HG03175 (cell line): ENCODE results near the gene GNG13.
"Not testable (repeated sequence)": the region's sequence is repeated elsewhere in the genome, so short reads cannot be mapped to it uniquely, and the experiment has no call there.

Source experiments
- ATAC-seq: cut with Tn5 transposase; IDR thresholded peaks from one replicate; pipeline ENCODE4 v1.9.1; 2021; ENCODE audit warnings: mild to moderate bottlenecking, moderate library complexity; ENCODE audit not compliant: unreplicated experiment

The GNG13 gene

DNA sequence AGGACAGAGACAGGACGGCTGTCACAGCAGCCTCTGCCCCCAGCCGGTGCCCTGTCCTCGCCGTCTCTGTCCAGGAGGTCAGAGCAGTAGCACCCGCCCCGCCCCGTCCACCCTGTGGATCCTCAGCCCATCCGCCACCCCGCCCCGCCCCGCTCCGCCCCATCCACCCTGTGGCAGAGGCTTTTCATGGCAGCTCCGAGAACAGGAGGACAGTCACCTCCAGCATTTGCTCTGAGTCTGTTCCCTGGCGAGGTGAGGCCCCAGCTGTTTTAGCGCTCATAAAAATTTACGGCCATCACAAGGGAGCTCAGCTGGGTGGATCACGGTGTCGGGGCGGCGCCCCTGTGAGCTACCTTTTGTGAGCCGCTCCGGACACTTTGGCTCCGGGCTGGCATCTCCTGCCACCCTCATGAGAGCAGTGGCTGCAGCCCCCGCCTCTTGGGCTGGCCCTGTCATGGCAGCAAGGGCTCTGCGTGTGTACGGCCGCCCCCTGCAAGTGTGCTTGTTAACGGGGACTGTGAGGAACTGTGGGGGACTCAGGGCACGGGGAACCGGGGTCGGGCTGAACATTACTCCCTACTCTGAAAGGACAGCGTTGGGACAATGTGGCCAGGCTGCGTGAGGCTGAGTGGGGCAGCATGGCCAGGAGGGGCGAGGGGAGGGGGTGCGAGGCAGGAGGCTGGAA is 32.3 kb upstream of the GNG13 start:
- no peak for ATAC-seq

DNA sequence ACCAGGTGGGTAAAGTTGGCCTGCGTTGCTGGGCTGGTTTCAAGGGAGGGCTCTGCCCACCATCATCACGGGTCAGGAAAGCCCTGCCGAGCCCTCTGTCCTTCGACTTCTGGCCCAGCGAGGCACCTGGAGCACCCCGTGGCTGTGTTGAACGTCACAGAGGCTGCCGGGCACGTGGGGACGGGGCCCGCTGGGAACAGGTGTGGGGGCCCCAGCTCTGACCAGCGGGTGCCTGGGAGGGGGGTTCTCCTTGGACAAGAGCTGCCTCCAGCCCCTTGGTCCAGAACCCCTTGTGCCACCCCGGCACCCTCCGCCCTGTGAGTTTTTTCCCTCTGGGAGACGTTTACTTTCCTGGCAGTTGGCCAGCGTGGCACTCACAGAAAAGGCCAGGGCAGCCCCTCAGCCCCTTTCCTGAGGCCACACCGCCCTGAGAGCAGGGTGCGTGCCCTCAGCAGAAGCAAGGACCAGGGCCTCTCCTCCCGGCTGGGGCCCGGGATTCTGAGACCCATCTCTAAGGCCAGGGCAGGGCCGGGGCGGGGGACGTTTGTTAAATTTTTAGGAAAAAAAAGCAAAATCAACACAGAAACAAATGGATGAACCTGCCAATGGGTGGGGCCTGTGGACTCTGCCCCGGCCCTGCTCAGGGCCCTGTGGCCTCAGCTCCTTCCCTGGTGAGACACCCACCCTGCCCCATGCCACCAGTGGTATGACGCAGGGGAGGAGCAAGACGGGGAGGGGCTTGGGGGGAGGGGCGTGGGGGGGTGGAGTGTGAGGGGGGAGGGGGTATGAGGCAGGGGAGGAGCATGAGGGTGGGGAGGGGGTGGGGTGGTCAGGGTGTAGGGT is 31.3 kb upstream of the GNG13 start:
- no peak for ATAC-seq

DNA sequence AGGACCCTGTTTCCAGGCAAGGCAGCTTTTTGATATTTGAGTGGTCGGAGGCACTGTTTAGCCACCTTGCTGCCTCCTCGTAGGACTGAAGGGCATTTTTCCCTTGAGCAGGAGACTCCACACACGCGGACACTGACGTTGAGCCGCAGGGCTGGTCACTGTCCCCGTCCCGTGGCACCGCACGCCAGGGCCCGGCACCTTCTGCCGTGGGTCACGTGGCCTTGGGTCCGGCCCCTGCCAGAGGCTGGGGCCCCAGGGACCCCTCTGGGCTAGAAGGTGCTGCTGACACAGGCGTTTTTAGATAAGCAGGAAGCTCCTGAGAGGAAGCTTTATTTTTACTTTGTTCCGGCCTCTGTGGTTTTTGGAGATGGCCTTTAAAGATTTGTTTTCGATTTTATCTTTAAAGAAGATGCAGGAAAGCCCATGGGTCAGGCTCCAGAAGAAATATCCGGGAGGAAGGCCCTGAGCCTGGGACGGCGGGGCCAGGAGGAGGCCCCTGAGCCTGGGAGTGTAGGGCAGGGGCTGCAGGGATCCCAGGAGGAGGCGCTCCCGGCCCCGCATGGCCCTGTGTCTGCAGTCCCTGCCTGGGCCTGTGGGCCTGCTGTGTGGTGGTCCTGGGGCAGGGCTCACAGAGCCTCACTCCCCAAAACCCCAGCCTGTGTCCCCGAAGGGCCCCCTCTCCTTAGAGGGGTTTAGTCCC is 30.5 kb upstream of the GNG13 start:
- ATAC-seq: no peak

DNA sequence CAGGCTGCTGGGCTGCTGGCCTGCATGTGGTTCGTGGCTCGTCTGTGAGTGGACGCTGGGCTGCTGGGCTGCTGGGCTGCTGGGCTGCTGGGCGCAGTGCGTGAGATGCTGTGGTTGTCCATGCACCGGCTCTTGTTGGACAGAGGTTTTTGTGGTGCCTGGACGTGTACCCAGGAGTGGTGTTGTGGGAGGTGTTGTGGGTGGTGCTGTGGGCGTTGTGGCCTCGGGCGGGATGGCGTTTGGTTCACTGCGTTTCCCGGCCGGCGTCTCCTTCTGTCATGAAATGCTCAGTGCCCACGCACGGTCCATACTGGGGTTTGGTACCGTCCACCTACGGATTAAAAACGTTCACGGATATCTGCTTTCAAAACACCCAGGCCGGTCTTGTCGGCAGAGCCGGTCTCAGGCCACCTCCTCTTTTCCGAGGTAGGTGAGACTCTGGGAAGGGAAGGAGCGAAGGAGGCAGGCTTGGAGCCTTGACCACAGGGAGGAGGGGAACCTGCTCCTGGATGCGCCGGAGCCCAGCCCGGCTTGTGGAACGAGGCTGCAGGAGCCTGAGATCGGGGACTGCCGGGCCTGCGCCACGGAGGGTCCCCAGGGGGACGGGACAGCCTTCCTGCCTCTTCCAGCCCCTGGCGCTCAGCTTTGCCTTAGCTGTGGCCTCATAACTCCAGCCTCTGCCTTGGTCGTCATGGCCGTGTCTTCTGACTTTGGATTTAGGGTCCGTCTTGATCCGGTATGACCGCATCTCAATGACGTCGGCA is 29.8 kb upstream of the GNG13 start:
- ATAC-seq: no peak

DNA sequence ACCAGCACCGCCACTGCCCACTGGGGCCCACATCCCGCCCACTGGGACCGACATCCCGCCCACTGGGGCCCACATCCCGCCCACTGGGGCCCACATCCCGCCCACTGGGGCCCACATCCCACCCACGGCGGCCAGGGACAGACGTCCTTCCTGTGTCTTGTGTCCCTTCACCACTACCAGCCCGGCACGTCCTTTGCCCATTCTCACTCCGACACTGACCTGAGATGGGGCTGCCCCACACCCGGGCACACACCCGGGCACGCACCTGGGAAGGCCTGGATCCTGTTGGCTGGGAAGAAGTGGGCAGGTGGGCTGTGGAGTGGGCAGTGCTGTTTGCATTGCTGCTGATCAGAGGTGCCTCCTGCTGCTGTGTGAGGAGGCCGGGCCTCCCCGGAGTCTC is 28.4 kb upstream of the GNG13 start:
- ATAC-seq: no peak

DNA sequence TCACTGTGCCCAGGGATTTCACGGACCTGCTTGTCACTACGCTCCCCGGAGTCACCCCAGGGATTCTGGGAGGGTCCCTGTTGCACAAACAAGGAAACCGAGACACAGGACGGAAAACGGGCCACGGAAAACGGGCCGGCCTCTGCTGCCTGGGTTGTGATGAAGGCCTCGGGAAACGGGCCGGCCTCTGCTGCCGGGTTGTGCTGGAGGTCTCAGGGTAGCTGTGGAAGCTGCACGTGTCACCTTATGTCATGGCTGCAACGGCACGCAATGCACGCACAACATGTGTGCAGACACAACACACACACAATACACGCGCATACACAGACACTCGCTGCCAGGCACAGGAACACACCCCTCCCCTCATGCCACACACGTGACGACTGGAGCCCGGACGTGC is 27.0 kb upstream of the GNG13 start:
- ATAC-seq: no peak

DNA sequence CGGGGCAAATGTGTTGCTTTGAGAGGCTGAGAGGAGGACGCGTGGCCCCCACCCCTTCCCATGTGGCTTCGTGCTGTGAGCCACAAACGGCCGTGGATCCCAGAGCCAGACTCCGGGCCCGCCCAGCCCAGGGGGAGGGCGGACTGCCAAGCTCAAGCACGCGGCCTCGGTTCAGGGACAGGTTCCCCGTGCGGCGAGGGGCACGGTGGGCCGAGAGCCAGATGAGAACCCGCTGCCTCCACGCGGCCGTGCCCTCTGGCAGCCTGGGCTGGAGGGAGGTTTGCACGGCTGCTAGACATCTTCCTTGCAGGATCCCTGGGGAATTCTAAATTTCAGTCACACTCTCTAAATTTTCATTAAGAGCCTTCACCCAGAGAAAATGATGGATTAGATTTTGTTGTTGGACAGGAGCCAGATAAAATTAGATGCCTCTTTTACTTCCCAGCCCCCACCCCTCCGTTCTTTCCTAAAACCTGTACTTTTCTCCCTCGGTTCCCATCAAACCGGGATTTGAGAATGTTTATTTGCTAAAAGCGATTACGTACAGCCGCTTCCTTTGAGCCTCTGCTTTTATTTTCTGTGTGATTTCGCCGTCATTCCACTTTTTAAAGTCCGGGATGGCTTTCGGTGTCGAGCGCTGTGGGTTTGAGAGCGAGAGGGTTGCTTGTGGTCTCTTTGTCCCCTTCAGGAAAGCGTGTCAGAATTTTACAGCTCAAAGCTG is 25.0 kb upstream of the GNG13 start:
- no peak for ATAC-seq

DNA sequence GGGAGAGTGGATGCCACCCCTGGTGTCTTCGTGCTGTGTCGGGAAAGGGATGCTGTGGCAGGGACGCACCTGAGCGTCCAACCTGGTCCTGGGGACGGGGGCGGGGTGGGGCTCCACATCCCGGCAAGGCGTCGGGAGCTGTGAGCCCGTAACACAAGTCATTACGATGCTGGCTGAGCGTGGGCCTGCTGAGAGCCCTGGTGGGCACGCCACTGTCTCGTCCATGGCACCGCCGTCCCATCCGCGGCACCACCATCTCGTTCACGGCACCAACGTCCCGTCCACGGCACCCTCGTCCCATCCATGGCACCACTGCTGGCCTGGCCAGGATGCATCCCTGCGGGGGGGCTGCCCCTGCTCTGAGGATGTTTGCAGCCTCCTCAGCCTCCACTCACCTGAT is 24.1 kb upstream of the GNG13 start:
- ATAC-seq: no peak

DNA sequence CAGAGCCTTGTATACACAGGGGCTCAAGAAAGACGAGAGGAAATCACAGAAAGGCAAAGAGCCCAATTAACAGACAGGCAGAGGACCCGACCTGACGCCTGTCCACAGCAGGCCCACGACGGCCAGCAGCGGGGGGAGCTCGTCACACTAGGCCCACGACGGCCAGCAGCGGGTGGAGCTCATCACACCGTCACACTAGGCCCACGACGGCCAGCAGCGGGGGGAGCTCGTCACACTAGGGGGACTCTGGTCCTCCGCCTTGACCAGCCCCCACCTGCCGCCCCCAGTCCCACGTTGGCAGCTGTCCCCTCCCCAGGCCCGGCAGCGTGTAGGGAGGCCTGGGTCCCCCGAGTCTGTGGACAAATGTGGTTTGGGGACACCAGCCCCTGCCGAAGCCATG is 23.7 kb upstream of the GNG13 start:
- ATAC-seq: no peak

DNA sequence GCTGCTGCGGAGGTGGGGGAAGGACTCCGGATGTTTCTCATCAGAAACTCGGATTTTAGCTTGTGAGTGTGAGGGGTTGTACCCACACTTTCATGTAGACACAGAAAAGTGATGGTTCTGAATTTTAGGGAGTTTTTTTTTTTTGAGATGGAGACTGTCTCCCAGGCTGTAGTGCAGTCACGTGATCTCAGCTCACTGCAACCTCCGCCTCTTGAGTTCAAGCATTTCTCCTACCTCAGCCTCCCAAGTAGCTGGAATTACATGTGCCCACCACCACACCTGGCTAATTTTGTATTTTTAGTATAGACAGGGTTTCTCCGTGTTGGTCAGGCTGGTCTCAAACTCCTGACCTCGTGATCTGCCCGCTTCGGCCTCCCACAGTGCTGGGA is 22.4 kb upstream of the GNG13 start:
- ATAC-seq: no peak

DNA sequence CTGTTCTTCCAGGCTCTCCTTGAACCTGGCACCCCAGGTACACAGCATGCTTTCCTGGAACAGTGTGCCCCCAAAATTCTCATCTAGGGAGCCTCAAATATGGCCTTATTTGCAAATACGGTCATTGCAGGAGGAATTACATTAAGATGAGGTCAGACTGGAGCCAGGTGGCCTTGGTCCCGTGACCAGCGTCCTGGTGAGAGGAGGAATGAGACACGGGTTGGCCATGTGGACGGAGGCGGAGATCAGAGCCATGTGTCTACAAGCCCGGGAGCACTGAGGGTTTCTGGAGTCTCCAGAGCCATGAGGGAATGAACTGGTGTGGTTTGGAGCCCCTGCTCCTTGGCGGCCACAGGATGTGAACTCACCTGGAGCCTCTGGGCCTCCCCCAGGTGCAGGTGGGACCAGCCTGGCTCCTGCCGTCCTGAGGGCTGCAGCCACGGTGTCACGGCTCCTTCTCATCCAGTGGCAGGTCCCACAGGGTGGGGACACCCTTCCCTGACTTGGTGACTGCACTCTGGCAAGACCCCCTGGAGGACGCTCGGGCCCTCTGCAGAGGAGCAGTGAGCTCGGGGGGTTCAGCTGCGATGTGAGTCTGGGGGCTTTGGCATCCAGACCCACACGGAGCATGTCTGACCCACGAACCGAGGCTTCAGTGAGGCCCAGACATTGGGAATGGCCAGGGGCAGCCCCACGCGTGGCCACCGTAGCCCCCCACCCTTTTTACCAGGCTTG is 21.8 kb upstream of the GNG13 start:
- ATAC-seq: no peak

DNA sequence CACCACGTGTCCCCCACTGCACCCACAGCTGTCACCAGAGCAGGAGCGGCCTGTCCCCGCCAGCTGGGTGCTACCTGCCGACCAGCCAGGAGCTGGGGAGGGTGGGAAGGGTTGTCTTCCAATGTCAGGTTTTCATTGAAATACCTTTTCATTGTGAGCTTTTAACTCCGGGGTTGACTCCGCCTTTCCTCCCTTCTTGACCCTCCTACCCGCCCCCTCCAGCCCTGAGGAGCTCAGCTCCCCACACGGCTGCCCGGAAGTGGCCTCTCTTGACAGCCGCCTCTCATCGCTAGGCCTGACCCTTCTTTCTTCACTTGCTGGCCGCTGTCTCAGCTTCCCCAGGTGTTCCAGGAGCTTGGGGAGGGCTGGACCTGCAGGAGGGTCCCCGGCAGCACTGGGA is 21.2 kb upstream of the GNG13 start:
- no peak for ATAC-seq

DNA sequence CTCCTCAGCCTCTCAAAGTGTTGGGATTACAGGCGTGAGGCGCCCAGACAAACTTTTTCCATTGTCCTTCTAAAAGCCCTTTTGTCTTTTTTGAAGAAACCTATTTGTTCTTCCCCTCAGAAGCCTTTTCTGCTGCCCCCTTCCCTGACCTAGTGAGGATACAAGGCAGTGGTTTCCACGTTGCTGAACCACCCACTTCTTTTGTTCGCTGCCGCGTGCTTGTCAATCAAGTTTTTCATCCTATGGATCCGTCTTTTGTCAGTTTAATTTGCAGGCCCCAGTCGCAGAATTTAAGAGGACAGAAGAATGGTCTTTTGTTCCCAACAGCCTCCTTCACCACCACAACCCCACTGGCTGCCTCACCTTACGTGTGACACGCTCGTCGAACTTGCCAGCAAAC is 20.2 kb upstream of the GNG13 start:
- no peak for ATAC-seq

DNA sequence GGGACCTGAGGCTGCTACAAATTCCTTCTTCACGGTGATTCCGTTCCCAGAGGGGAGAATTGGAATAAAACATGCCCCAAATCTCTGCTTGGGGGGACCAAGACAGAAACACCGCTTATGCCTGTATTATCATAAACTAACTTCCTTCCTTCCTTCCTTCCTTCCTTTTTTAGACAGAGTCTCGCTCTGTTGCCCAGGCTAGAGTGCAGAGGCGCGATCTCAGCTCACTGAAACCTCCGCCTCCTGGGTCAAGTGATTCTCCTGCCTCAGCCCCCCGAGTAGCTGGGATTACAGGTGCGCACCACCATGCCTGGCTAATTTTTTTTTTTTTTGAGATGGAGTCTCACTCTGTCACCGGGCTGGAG is 19.5 kb upstream of the GNG13 start:
- not testable (repeated sequence) for ATAC-seq

DNA sequence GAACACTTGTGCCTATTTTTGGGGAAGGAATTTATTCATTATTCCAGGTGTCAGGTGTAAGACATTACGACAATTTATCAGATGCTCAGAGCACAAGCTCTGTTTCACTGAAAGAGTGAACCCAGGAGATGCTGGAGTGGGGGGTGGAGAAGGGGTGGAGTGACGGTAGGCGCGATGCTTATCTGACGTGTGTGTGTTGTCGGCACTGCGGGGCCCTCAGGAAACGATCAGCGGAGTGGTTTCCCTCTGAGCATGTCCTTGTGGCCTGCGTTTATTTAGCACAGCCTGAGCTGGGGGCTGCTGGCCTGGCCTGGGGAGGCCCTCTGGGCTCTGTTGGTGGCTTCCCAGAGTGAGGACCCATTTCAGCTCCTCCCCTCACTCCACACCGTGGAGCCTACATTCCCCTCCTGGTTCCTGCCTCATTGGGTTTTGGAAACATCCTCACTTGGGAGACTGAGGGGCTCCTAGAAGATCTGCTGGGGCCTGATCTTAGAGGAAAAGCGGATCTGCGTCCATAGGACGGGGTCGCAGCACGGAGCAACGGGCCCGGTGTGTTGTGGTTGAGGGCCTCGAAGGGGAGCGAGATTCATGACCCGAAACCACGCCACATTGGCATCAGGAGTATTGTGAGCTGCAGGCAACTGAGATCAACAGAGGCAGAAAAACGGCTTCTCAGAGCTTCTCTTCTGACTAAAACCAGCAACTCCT is 19.0 kb upstream of the GNG13 start:
- no peak for ATAC-seq

DNA sequence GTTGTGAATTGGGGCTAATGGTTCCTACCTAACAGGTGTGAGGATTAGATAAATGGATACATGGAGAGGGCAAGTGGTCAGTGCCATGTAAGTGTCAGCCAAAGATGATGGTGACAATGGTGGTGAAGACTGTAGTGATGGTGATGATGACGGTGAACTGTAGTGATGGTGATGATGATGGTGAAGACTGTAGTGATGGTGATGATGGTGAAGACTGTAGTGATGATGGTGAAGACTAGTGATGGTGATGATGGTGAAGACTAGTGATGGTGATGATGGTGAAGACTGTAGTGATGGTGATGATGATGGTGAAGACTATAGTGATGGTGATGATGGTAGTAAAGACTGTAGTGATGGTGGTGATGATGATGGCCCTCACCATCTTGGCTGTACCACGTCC is 18.1 kb upstream of the GNG13 start:
- ATAC-seq: no peak

DNA sequence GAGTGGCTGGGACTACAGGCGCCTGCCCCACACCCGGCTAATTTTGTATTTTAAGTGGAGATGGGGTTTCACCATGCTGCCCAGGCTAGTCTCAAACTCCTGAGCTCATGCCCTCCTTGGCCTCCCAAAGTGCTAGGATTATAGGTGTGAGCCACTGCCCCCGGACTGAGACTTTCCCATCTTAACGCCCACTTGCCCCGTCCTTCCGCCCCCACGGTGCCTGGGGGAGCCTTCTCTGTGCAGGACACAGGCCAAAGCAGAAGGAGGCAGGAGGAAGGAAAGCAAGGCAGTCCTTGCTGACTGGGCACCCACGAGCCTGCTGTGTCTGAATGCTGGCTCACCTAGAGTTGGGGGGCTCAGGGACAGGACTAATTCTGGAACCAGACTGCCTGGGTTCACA is 17.6 kb upstream of the GNG13 start:
- ATAC-seq: no peak

DNA sequence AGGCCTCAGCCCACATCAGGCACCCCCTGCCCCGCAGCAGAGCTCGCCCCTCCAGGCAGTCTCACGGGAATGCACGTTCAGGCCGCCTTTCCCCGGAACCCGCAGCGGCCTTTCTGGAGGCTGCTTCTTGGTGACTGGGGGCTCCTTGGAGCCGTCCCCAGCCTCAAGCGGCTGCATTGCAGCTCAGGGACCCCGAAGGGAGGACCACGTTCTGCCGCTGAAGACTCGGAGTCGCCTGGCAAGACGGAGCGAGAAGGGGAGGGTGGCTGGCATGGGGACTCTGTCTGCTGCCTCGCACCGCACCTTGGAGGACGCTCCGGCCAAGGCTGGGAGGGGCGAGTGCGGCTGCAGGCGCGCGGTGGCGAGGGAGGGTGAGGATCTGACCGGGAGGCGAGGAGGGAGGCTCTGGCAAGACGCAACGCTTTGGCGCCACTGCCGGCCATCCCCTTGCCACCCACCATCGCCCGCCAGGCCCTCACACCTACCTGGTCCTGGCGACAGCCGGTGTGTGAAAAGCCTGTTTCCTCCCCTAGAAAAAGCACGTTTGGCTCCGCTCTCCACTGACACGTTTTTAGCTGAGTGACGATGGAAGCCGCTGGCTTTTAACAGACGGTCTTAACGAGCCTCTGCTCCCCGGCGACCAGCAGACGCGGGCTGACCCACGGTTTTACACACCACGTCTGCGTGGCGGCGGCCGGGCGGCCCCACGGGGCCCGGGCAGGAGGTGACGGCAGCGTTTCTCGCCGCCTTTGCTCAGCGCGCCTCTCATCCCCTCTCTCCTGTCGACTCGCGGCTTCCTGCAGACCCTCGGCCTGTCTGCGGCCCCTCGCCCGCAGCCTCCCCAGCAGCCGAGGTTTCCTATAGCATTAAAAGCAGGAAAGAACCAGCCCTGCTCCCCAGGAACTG is 16.7 kb upstream of the GNG13 start:
- ATAC-seq: no peak
